ENCODE data around the gene THADA.

Gene THADA

GRCh38 chr2:43233218-43234212 lies 362.3 kb downstream of the THADA start:
- no peak for DNase-seq

- DNase-seq: no peak
Observed at GRCh38 chr2:43230951-43231827, 364.6 kb downstream of the THADA start.

- no peak for DNase-seq
Observed at GRCh38 chr2:43230351-43230885, 365.4 kb downstream of the THADA start.

- no peak for DNase-seq
Observed at GRCh38 chr2:43228756-43229659, 366.8 kb downstream of the THADA start.

GRCh38 chr2:43228321-43228751 lies 367.5 kb downstream of the THADA start:
- no peak for DNase-seq

GRCh38 chr2:43227830-43228281 lies 368.0 kb downstream of the THADA start:
- DNase-seq: no peak

- peak; percentile 68 for DNase-seq
Observed at GRCh38 chr2:43226955-43227829, 368.6 kb downstream of the THADA start.

- DNase-seq: peak; percentile 94
Observed at GRCh38 chr2:43226558-43226954, 369.3 kb downstream of the THADA start, which contains the start of gene ZFP36L2. ZFP36L2 (minus strand) TSS chr2:43226606; CDS start chr2:43226315, 291 bp downstream.

GRCh38 chr2:43225788-43226557 lies 369.9 kb downstream of the THADA start:
- peak; percentile 70 for DNase-seq

- peak; percentile 64 for DNase-seq
Observed at GRCh38 chr2:43225093-43225787, 370.6 kb downstream of the THADA start.

GRCh38 chr2:43224571-43225092 lies 371.2 kb downstream of the THADA start:
- peak; percentile 37 for DNase-seq

- peak; percentile 77 for DNase-seq
Observed at GRCh38 chr2:43224131-43224570, 371.7 kb downstream of the THADA start.

GRCh38 chr2:43223521-43224001 lies 372.3 kb downstream of the THADA start:
- no peak for DNase-seq

GRCh38 chr2:43222475-43223309 lies 373.1 kb downstream of the THADA start:
- DNase-seq: no peak

- peak; percentile 61 for DNase-seq
Observed at GRCh38 chr2:43221763-43222474, 373.9 kb downstream of the THADA start.

- peak; percentile 33 for DNase-seq
Observed at GRCh38 chr2:43221124-43221762, 374.6 kb downstream of the THADA start.

- DNase-seq: no peak
Observed at GRCh38 chr2:43220760-43221123, 375.1 kb downstream of the THADA start.
